ENCODE measurements around the gene LZTS2. TPM values are rescaled to one million over a fixed set of nuclear protein-coding genes. Genes with fewer than 3 reads are reported as not detected.
A peak's percentile ranks its signal among the peaks of the same experiment; 100 is the strongest.

LZTS2 gene
- total and polyA plus RNA-seq, 2 experiments from 2014 or later = 73.6 to 90.7 TPM

DNA sequence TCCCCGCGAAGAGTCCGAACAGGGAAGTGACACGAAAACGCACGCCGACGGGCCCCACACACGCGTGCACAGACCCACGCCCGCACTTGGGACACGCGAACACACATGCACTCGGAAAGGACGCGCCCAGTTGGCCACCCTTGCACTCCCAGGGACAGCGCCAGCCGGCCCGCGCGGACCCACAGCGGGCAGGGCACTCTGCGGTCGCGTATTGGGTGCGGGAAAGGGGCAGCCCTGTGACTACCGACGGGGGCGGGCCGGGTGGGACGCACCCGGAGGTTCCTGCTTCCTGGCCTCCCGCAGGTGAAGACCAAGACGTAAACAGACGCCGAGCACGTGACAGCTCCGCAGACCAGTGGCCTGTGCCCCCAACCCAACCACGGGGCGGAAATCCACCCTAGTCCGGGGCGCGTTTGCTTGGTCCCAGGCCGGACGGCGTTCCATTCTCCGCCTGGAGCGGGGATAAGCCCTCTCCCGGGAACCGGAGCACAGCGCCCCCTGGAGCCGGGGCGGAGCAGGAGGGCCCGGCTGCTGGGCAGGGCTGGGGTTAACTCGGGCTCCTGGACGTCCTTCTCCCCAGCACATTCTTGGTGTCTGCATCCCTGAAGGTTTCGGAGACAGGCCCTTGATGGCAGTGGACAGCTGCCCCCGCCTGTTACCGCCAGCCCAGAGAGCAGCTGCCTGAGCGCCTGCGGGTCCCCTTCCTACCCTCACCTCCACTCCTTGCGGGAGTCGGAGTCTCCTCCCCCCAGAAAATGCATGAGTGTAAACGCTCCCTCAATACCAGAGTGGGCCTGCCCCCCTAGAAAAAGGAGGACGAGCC is 2.0 kb upstream of the LZTS2 start:
- peak; percentile 91 for DNase-seq (ENCODE audit: low spot score)
- Histone ChIP-seq H4K20me1 (ENCODE audit: insufficient read depth, poor library complexity, severe bottlenecking) (peaks cover 10% of the 10 kb centered on the region), H3K9me3 (ENCODE audit: low read depth) (no peaks in the 10 kb centered on the region), H3K4me3 (peak overlapping the region; percentile 92), H3K4me2 (peak overlapping the region; percentile 95), H3K27ac (peak overlapping the region; percentile 99), H3K4me1 (ENCODE audit: insufficient read depth) (peaks cover 35% of the 10 kb centered on the region), H3K79me2 (peaks cover 28% of the 10 kb centered on the region), H3K9me2 (replicated peaks; ENCODE audit: insufficient read depth) (no peaks in the 10 kb centered on the region), H2AFZ (peak overlapping the region; percentile 80), H3K27me3 (no peaks in the 10 kb centered on the region), H3K36me3 (replicated peaks; ENCODE audit: insufficient read depth, low read depth) (no peaks in the 10 kb centered on the region)
- 0% methylated on average over 44 of the region's 66 CpGs for WGBS (ENCODE audit: low lambda C conversion rate, missing lambda C conversion rate)
- TF ChIP-seq EZH2 (IDR thresholded peaks at IDR 0.05; ENCODE audit: borderline replicate concordance) (no peak), EZH2phosphoT487 (IDR thresholded peaks at IDR 0.05; ENCODE audit: low read depth, severe bottlenecking, unreplicated experiment) (no peak)
- TF ChIP-seq, protein P1, sequence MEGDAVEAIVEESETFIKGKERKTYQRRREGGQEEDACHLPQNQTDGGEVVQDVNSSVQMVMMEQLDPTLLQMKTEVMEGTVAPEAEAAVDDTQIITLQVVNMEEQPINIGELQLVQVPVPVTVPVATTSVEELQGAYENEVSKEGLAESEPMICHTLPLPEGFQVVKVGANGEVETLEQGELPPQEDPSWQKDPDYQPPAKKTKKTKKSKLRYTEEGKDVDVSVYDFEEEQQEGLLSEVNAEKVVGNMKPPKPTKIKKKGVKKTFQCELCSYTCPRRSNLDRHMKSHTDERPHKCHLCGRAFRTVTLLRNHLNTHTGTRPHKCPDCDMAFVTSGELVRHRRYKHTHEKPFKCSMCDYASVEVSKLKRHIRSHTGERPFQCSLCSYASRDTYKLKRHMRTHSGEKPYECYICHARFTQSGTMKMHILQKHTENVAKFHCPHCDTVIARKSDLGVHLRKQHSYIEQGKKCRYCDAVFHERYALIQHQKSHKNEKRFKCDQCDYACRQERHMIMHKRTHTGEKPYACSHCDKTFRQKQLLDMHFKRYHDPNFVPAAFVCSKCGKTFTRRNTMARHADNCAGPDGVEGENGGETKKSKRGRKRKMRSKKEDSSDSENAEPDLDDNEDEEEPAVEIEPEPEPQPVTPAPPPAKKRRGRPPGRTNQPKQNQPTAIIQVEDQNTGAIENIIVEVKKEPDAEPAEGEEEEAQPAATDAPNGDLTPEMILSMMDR (IDR thresholded peaks at IDR 0.05; ENCODE audit: poor library complexity) = peak; percentile 88

DNA sequence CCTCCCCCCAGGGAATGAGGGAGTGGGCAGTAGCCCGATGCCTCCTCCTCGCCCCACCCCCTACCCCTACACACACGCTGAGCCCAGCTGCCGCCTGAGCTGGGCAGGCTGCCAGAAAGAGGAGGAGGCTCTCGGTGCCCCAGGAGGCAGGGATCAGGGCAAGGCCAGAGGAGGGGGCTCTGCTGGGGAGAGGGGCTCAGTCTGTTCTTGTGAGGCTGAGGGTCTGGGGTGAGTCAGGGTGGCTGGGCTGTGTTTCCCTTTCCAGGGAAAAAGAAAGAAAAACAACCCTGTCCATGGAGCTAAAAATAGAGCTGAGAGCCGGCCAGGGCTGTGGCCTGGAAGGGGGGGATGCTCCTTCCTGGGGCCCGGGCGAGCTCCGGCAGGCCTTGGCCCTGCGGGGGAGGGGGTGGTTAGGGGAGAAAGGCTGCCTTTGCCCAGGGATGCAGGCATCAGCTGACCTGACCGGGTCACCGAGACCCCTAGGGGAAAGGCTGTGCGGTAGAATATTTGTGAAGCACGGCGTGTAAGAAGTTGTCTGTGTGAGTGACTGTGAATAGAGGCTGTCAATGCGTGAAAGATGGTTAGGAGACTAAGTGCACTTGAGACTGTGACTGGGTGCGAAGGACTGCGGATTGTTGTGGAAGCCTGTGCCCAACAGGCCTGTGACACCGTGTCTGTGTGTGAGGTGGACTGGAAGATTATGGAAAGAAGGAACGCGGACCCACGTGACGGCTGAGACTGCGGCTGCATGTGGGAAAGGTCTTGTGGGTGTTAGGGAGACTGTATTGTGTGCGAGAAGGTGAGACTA is 1.2 kb upstream of the LZTS2 start:
- Histone ChIP-seq H3K4me2 (peak overlapping the region; percentile 95), H3K4me1 (ENCODE audit: insufficient read depth) (peaks cover 35% of the 10 kb centered on the region), H3K36me3 (replicated peaks; ENCODE audit: insufficient read depth, low read depth) (no peaks in the 10 kb centered on the region), H3K9me3 (ENCODE audit: low read depth) (no peaks in the 10 kb centered on the region), H3K4me3 (peak overlapping the region; percentile 92), H3K79me2 (peaks cover 36% of the 10 kb centered on the region), H3K27me3 (no peaks in the 10 kb centered on the region), H3K9me2 (replicated peaks; ENCODE audit: insufficient read depth) (no peaks in the 10 kb centered on the region), H2AFZ (peak overlapping the region; percentile 80), H4K20me1 (ENCODE audit: insufficient read depth, poor library complexity, severe bottlenecking) (peaks cover 10% of the 10 kb centered on the region), H3K27ac (peak overlapping the region; percentile 99)
- TF ChIP-seq EZH2 (IDR thresholded peaks at IDR 0.05; ENCODE audit: borderline replicate concordance) = no peak
- TF ChIP-seq, protein P1 (IDR thresholded peaks at IDR 0.05; ENCODE audit: poor library complexity) = no peak
- TF ChIP-seq EZH2phosphoT487 (IDR thresholded peaks at IDR 0.05; ENCODE audit: low read depth, severe bottlenecking, unreplicated experiment) = no peak
- WGBS (ENCODE audit: low lambda C conversion rate, missing lambda C conversion rate) = 5% methylated on average over 24 of the region's 25 CpGs
- DNase-seq (ENCODE audit: low spot score) = peak; percentile 93

DNA sequence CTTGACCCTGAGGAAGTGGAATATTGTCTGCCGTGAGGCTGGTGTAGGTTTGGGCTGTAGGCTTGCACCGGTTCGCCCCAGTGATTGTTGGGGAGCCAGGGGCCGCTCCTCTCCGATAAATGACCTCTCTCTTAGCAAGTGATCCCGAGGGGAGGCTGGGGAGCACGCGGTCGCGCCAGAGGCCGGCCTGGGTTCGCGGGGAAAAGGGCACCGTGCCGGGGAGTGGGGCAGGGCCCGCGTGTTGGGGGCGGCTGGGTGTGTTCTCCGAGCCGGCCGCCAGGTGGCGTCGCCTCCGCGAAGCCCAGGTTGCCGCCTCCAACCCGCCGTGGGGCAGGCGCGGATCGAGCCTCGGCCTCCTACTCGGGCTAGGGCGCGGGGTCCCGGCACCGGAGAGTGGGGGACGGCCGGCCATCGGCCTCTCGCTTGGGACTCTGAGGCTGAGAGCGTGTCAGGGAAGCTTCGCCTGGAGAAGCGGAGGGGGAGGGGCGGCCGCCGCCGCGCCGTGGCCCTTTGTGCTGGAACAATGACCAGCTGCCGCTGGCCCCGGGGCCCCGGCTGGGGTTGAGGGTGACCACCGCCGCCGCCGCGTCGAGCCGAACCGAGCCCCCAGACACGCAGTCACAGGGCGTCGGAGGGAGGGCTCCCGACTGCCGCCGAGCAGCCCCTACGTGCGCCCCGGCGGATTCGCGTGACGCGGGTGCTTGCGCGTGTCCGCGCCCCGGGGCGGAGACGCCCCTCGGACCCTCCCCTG is 442 bp upstream of the LZTS2 start:
- no peaks in the 10 kb centered on the region for H3K9me2 ChIP-seq (replicated peaks; ENCODE audit: insufficient read depth)
- H3K4me1 ChIP-seq (ENCODE audit: insufficient read depth) = peaks cover 35% of the 10 kb centered on the region
- H3K4me3 ChIP-seq = peak overlapping the region; percentile 92
- H3K4me2 ChIP-seq = peak overlapping the region; percentile 95
- no peaks in the 10 kb centered on the region for H3K27me3 ChIP-seq
- peak overlapping the region; percentile 99 for H3K27ac ChIP-seq
- peak overlapping the region; percentile 52 for H2AFZ ChIP-seq
- WGBS (ENCODE audit: low lambda C conversion rate, missing lambda C conversion rate) = 5% methylated on average over 34 of the region's 83 CpGs
- H4K20me1 ChIP-seq (ENCODE audit: insufficient read depth, poor library complexity, severe bottlenecking) = peaks cover 10% of the 10 kb centered on the region
- no peaks in the 10 kb centered on the region for H3K9me3 ChIP-seq (ENCODE audit: low read depth)
- H3K36me3 ChIP-seq (replicated peaks; ENCODE audit: insufficient read depth, low read depth) = no peaks in the 10 kb centered on the region
- TF ChIP-seq, protein P1 (IDR thresholded peaks at IDR 0.05; ENCODE audit: poor library complexity) = peak; percentile 87
- no peak for TF ChIP-seq EZH2 (IDR thresholded peaks at IDR 0.05; ENCODE audit: borderline replicate concordance)
- no peak for TF ChIP-seq EZH2phosphoT487 (IDR thresholded peaks at IDR 0.05; ENCODE audit: low read depth, severe bottlenecking, unreplicated experiment)
- DNase-seq (ENCODE audit: low spot score) = peak; percentile 93
- peaks cover 44% of the 10 kb centered on the region for H3K79me2 ChIP-seq

Measured in hepatocyte (in vitro differentiated cells).